ENCODE results near the gene CFLAR. TPM values are rescaled to one million over a fixed set of nuclear protein-coding genes. Genes with fewer than 3 reads are reported as not detected.

The CFLAR gene
- total and polyA plus RNA-seq, 2 of the 13 experiments (the other 11 are each of a cell fraction or from before 2014, with no cell fraction given): 43.8 to 92.1 TPM

- TF ChIP-seq PBX3 (CRISPR knock-in tag; IDR thresholded peaks at IDR 0.05; ENCODE audit: borderline replicate concordance) (no peak), MYNN (CRISPR knock-in tag; IDR thresholded peaks at IDR 0.05; ENCODE audit: low read depth) (no peak), ZNF777 (CRISPR knock-in tag; IDR thresholded peaks at IDR 0.05) (no peak), ZNF740 (CRISPR knock-in tag; IDR thresholded peaks at IDR 0.05) (no peak), ZBTB43 (CRISPR knock-in tag; conservative IDR thresholded peaks at IDR 0.05) (0 out of 2 replicates have a peak, but pooled peaks have one; percentile 22), TEAD2 (CRISPR knock-in tag; IDR thresholded peaks at IDR 0.05) (no peak), ZFP82 (CRISPR knock-in tag; IDR thresholded peaks at IDR 0.05; ENCODE audit: borderline replicate concordance) (no peak), NCOA1 (CRISPR knock-in tag; IDR thresholded peaks at IDR 0.05) (peak; percentile 53; the same call in 1 of the 2 replicates), ZNF567 (CRISPR knock-in tag; IDR thresholded peaks at IDR 0.05; ENCODE audit: borderline replicate concordance) (peak; percentile 47; the same call in 1 of the 2 replicates), ZNF776 (CRISPR knock-in tag; IDR thresholded peaks at IDR 0.05) (no peak), ZFP36L2 (CRISPR knock-in tag; IDR thresholded peaks at IDR 0.05) (no peak), ZSCAN30 (CRISPR knock-in tag; IDR thresholded peaks at IDR 0.05) (peak; percentile 81; the same call in 1 of the 2 replicates), KDM2A (CRISPR knock-in tag; IDR thresholded peaks at IDR 0.05; ENCODE audit: borderline replicate concordance, low read depth) (peak; percentile 68), NCOR1 (IDR thresholded peaks at IDR 0.05; ENCODE audit: borderline replicate concordance, low read length) (peak; percentile 96), SALL1 (CRISPR knock-in tag; IDR thresholded peaks at IDR 0.05) (peak; percentile 84; the same call in 1 of the 2 replicates), THYN1 (CRISPR knock-in tag; IDR thresholded peaks at IDR 0.05; ENCODE audit: borderline replicate concordance, low read depth) (no peak), ZNF121 (CRISPR knock-in tag; IDR thresholded peaks at IDR 0.05) (peak; percentile 100), IKZF4 (CRISPR knock-in tag; IDR thresholded peaks at IDR 0.05; ENCODE audit: borderline replicate concordance, low read depth, not compliant biosample characterization) (no peak), THAP8 (CRISPR knock-in tag; IDR thresholded peaks at IDR 0.05; ENCODE audit: borderline replicate concordance) (no peak), HOXA3 (CRISPR knock-in tag; IDR thresholded peaks at IDR 0.05) (no peak; the same call in none of the 2 replicates), ZKSCAN8 (CRISPR knock-in tag; IDR thresholded peaks at IDR 0.05; ENCODE audit: borderline replicate concordance) (peak; percentile 44; the same call in 1 of the 2 replicates)
- TF ChIP-seq, protein P1, sequence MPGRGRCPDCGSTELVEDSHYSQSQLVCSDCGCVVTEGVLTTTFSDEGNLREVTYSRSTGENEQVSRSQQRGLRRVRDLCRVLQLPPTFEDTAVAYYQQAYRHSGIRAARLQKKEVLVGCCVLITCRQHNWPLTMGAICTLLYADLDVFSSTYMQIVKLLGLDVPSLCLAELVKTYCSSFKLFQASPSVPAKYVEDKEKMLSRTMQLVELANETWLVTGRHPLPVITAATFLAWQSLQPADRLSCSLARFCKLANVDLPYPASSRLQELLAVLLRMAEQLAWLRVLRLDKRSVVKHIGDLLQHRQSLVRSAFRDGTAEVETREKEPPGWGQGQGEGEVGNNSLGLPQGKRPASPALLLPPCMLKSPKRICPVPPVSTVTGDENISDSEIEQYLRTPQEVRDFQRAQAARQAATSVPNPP (CRISPR knock-in tag; IDR thresholded peaks at IDR 0.05): peak; percentile 76; the same call in 1 of the 2 replicates
- TF ChIP-seq, protein P2, sequence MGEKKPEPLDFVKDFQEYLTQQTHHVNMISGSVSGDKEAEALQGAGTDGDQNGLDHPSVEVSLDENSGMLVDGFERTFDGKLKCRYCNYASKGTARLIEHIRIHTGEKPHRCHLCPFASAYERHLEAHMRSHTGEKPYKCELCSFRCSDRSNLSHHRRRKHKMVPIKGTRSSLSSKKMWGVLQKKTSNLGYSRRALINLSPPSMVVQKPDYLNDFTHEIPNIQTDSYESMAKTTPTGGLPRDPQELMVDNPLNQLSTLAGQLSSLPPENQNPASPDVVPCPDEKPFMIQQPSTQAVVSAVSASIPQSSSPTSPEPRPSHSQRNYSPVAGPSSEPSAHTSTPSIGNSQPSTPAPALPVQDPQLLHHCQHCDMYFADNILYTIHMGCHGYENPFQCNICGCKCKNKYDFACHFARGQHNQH (CRISPR knock-in tag; IDR thresholded peaks at IDR 0.05): peak; percentile 69
Measured at GRCh38 chr2:201204655-201205514, 88.9 kb downstream of the CFLAR start (continued).
